Measurements from ENCODE around the gene ZDHHC18. TPM values are rescaled to one million over a fixed set of nuclear protein-coding genes. Genes with fewer than 3 reads are reported as not detected.

Gene ZDHHC18
- total RNA-seq, 1 experiment from 2014 or later: 33.1 TPM

- TF ChIP-seq, protein P1, sequence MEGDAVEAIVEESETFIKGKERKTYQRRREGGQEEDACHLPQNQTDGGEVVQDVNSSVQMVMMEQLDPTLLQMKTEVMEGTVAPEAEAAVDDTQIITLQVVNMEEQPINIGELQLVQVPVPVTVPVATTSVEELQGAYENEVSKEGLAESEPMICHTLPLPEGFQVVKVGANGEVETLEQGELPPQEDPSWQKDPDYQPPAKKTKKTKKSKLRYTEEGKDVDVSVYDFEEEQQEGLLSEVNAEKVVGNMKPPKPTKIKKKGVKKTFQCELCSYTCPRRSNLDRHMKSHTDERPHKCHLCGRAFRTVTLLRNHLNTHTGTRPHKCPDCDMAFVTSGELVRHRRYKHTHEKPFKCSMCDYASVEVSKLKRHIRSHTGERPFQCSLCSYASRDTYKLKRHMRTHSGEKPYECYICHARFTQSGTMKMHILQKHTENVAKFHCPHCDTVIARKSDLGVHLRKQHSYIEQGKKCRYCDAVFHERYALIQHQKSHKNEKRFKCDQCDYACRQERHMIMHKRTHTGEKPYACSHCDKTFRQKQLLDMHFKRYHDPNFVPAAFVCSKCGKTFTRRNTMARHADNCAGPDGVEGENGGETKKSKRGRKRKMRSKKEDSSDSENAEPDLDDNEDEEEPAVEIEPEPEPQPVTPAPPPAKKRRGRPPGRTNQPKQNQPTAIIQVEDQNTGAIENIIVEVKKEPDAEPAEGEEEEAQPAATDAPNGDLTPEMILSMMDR (conservative IDR thresholded peaks at IDR 0.05): no peak
- Histone ChIP-seq H3K79me2 (ENCODE audit: insufficient read depth, low read length) (no peaks in the 10 kb centered on the region; the same call in 1 of the 2 replicates), H3K23me2 (ENCODE audit: insufficient read length, low read depth, low read length, poor library complexity, severe bottlenecking) (peaks cover 3% of the 10 kb centered on the region), H2BK120ac (ENCODE audit: low read depth, low read length, poor library complexity, severe bottlenecking) (no peak overlapping the region), H4K91ac (ENCODE audit: insufficient read length, low read depth, low read length) (no peak overlapping the region), H3T11ph (ENCODE audit: low read length) (no peak overlapping the region), H3K27ac (ENCODE audit: insufficient read length, low read depth, low read length) (no peak overlapping the region), H3K4ac (ENCODE audit: low read depth, low read length) (no peak overlapping the region), H3K18ac (ENCODE audit: insufficient read length, low read depth, low read length) (no peak overlapping the region), H3K9me3 (ENCODE audit: control insufficient read depth, low read depth, low read length) (no peaks in the 10 kb centered on the region), H2AFZ (ENCODE audit: low read length) (no peak overlapping the region), H3K4me2 (ENCODE audit: insufficient read depth, insufficient read length, low read length) (no peak overlapping the region), H3K14ac (ENCODE audit: insufficient read depth, low read length) (no peak overlapping the region), H2BK15ac (ENCODE audit: low read depth, low read length) (no peak overlapping the region), H3K27me3 (ENCODE audit: insufficient read depth, low read length) (no peaks in the 10 kb centered on the region), H3K9ac (ENCODE audit: extremely low read depth, insufficient read length, low read length) (no peak overlapping the region), H3K23ac (ENCODE audit: insufficient read length, low read depth, low read length) (no peak overlapping the region), H4K5ac (ENCODE audit: insufficient read length, low read depth, low read length) (no peak overlapping the region), H2AK5ac (ENCODE audit: insufficient read length, low read length) (no peak overlapping the region), H2BK12ac (ENCODE audit: insufficient read length, low read depth, low read length) (no peak overlapping the region), H2BK5ac (ENCODE audit: insufficient read length, low read length) (no peak overlapping the region), H4K8ac (replicated peaks; ENCODE audit: insufficient read length, low read depth, low read length) (no peak overlapping the region), H4K20me1 (ENCODE audit: control insufficient read depth, insufficient read depth, insufficient read length) (no peaks in the 10 kb centered on the region), H3K4me1 (ENCODE audit: insufficient read depth, low read length) (no peaks in the 10 kb centered on the region), H3K56ac (ENCODE audit: insufficient read length, low read depth, low read length) (no peak overlapping the region), H2BK20ac (ENCODE audit: low read depth, low read length, poor library complexity, severe bottlenecking) (no peak overlapping the region), H3K79me1 (ENCODE audit: insufficient read depth, low read depth, low read length, poor library complexity, severe bottlenecking) (peaks cover 3% of the 10 kb centered on the region)
- no peaks in the 10 kb centered on the region; the same call in 1 of the 2 replicates for H3K27me3 Mint-ChIP-seq (ENCODE audit: low read depth)
- H3K4me1 Mint-ChIP-seq: peaks cover 19 to 21% of the 10 kb centered on the region in 2 experiments
- WGBS (ENCODE audit: extremely low coverage, insufficient read length, low lambda C conversion rate): no CpG with 5 or more reads among the region's 16 CpGs
- DNase-seq: no peak
- peaks cover 29 to 45% (median 39%) of the 10 kb centered on the region in 3 experiments for H3K36me3 Mint-ChIP-seq (ENCODE audit: insufficient read depth in 1 of 3, low read depth in 3 of 3)
- no peaks in the 10 kb centered on the region; a peak in 1 of 5 replicates for H3K9me3 Mint-ChIP-seq
- H3K27ac Mint-ChIP-seq: peak overlapping the region in 2 of 3 experiments; percentile 5 to 63; a peak in 3 of 7 replicates
- H3K4me3 Mint-ChIP-seq: no peak overlapping the region
These were observed 5.9 kb downstream of the ZDHHC18 start for GRCh38 chr1:26832249-26832960.
